Kidney epithelial cell (primary cell): ENCODE results near the gene PRR23B. TPM values are rescaled to one million over a fixed set of nuclear protein-coding genes. Genes with fewer than 3 reads are reported as not detected.

Experiments used
- DNase-seq: peaks from one replicate; pipeline ENCODE4 v3.0.0-alpha.2; 2010; ENCODE audit warnings: low read depth
- H3K27me3 ChIP-seq: 2 replicates; pipeline ENCODE4 v1.6.0; 2011; ENCODE audit warnings: low read length; ENCODE audit not compliant: control insufficient read depth, insufficient read depth
- H3K36me3 ChIP-seq: 2 replicates; pipeline ENCODE4 v1.5.1; 2011; ENCODE audit warnings: low read length; ENCODE audit not compliant: control insufficient read depth, insufficient read depth
- H3K4me3 ChIP-seq: 2 replicates; pipeline ENCODE4 v1.5.1; 2011; ENCODE audit warnings: low read depth, mild to moderate bottlenecking, control low read depth, low read length
- CTCF ChIP-seq: IDR thresholded peaks from 2 replicates; pipeline ENCODE4 v1.5.1; 2011; ENCODE audit warnings: mild to moderate bottlenecking, moderate library complexity, low read length, control low read depth, inconsistent platforms; ENCODE audit not compliant: insufficient read depth, poor library complexity, severe bottlenecking
- total RNA-seq: library from RNA; depleted of rRNA; stranded (reverse); fragments of >200 nt; gene quantifications from 2 replicates; pipeline ENCODE4 v1.2.3, GENCODE V29; 2015

Gene PRR23B
- total RNA-seq, 1 donor from 2014 or later = not detected

GRCh38 chr3:138984816-138985215, 35.9 kb downstream of the PRR23B start:
- H3K36me3 ChIP-seq = no peaks in the 10 kb centered on the region
- peaks cover 3% of the 10 kb centered on the region for H3K27me3 ChIP-seq
- no peak overlapping the region for H3K4me3 ChIP-seq
- no peak for TF ChIP-seq CTCF
- DNase-seq = no peak

GRCh38 chr3:138976047-138976446, 44.7 kb downstream of the PRR23B start:
- DNase-seq = no peak
- Histone ChIP-seq H3K27me3 (no peaks in the 10 kb centered on the region), H3K36me3 (no peaks in the 10 kb centered on the region), H3K4me3 (no peak overlapping the region)
- TF ChIP-seq CTCF = no peak

- TF ChIP-seq CTCF = no peak
These were observed 45.4 kb downstream of the PRR23B start for GRCh38 chr3:138975351-138975750.

GRCh38 chr3:138974462-138974861, 46.3 kb downstream of the PRR23B start:
- TF ChIP-seq CTCF = no peak
- Histone ChIP-seq H3K27me3 (no peaks in the 10 kb centered on the region), H3K36me3 (no peaks in the 10 kb centered on the region), H3K4me3 (no peak overlapping the region)
- no peak for DNase-seq

More at GRCh38 chr3:138975351-138975750, 45.4 kb downstream of the PRR23B start:
- Histone ChIP-seq H3K36me3 (no peaks in the 10 kb centered on the region), H3K27me3 (no peaks in the 10 kb centered on the region), H3K4me3 (no peak overlapping the region)
- DNase-seq = no peak

- TF ChIP-seq CTCF = no peak
- no peaks in the 10 kb centered on the region for H3K36me3 ChIP-seq
- no peak for DNase-seq
- no peak overlapping the region for H3K4me3 ChIP-seq
- H3K27me3 ChIP-seq = no peaks in the 10 kb centered on the region
These were observed 47.8 kb downstream of the PRR23B start for GRCh38 chr3:138972941-138973340.

GRCh38 chr3:138971766-138972320, 48.9 kb downstream of the PRR23B start:
- H3K4me3 ChIP-seq = no peak overlapping the region
- DNase-seq = no peak
- TF ChIP-seq CTCF = no peak
- no peaks in the 10 kb centered on the region for H3K36me3 ChIP-seq
- no peaks in the 10 kb centered on the region for H3K27me3 ChIP-seq
